ENCODE data around the gene DEPP1.

Gene DEPP1

DNA sequence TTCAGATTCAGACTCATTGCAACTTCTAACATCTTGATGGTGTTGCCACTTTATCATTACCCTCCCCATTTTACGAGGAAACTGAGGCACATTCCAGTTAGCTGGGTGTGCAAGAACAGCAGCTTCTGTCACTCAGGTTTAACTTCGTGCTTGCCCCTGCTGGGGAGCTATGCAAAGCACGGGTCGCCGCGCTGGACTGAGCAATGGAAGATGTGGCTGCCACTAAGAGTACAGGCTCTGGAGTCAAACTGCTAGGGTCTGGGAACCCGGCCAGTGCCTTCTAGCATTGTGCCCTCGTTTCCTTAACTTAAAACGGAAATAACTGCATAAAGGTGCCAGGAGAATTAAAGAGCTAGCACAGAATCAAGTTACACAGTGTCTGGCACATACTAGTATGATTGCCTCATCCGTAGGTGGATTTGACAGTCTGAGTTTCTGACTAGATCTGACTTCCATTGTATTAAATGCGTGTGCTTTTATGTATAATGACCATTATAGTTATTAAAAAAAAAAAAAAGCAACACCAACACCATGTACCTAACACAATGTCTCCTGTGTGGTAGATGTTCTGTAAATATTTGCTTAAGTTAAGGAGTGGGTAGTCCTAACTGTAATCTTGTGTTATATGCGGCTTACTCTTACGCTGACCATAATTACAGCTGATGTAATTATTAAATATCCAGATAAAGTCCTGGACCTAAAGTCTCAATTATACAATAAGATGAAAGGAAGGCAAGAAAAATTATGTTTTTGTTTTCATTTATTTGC lies 23.0 kb upstream of the DEPP1 start:
- TF ChIP-seq SIN3A (IDR thresholded peaks at IDR 0.05; ENCODE audit: borderline replicate concordance, insufficient read depth, low read length): no peak
- TF ChIP-seq POLR2AphosphoS5 (IDR thresholded peaks at IDR 0.05; ENCODE audit: low read depth, low read length): no peak
- TF ChIP-seq, protein P1, sequence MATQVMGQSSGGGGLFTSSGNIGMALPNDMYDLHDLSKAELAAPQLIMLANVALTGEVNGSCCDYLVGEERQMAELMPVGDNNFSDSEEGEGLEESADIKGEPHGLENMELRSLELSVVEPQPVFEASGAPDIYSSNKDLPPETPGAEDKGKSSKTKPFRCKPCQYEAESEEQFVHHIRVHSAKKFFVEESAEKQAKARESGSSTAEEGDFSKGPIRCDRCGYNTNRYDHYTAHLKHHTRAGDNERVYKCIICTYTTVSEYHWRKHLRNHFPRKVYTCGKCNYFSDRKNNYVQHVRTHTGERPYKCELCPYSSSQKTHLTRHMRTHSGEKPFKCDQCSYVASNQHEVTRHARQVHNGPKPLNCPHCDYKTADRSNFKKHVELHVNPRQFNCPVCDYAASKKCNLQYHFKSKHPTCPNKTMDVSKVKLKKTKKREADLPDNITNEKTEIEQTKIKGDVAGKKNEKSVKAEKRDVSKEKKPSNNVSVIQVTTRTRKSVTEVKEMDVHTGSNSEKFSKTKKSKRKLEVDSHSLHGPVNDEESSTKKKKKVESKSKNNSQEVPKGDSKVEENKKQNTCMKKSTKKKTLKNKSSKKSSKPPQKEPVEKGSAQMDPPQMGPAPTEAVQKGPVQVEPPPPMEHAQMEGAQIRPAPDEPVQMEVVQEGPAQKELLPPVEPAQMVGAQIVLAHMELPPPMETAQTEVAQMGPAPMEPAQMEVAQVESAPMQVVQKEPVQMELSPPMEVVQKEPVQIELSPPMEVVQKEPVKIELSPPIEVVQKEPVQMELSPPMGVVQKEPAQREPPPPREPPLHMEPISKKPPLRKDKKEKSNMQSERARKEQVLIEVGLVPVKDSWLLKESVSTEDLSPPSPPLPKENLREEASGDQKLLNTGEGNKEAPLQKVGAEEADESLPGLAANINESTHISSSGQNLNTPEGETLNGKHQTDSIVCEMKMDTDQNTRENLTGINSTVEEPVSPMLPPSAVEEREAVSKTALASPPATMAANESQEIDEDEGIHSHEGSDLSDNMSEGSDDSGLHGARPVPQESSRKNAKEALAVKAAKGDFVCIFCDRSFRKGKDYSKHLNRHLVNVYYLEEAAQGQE (IDR thresholded peaks at IDR 0.05; ENCODE audit: insufficient read depth in 1 of 2, low read depth in 2 of 2, low read length in 2 of 2): no peak
- no peak for TF ChIP-seq FOXP2 (optimal IDR thresholded peaks at IDR 0.05; ENCODE audit: borderline replicate concordance, extremely low read depth, extremely low read length, insufficient read depth)
- no peak for TF ChIP-seq TAF1 (IDR thresholded peaks at IDR 0.05; ENCODE audit: borderline replicate concordance, insufficient read depth, low read length)

DNA sequence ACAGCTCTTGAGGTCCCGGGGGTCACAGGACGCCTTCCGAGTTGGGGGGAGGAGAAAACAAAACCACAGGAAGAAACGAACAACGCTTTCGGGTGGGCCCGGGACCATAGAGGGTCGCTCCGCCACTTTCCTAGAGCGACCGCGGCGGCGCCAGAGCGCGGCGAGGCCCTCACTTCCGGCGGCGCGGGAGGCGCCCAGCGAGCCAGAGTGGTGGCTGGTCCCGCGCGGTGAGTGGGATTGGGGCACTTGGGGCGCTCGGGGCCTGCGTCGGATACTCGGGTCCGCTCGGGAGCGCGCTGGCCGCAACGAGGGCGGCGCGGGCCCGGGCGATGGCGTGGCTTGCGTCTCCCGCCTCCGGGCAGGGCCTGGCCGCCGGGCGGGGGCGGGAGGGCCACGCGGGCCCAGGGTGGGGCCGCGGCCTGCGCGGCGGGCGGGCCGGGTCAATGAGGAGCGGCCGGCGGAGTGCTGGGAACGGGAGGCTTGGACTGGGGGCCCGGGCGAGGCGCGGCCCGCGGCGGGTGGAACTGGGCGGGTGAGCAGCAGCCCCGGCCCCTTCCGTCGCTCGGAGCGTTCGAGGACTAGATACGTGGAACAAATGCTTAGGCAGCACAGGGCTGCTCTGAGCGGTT lies 22.3 kb upstream of the DEPP1 start, which contains the start of gene ZNF22:
Gene ZNF22, plus strand, starts transcription at position 172 of the 629 bp plus-strand sequence. CDS start 2,446 bp downstream, outside the sequence.
- TF ChIP-seq TAF1 (IDR thresholded peaks at IDR 0.05; ENCODE audit: borderline replicate concordance, insufficient read depth, low read length) (peak; percentile 85; the same call in 1 of the 2 replicates), SIN3A (IDR thresholded peaks at IDR 0.05; ENCODE audit: borderline replicate concordance, insufficient read depth, low read length) (peak; percentile 74; the same call in 1 of the 2 replicates), POLR2AphosphoS5 (IDR thresholded peaks at IDR 0.05; ENCODE audit: low read depth, low read length) (peak; percentile 67), FOXP2 (optimal IDR thresholded peaks at IDR 0.05; ENCODE audit: borderline replicate concordance, extremely low read depth, extremely low read length, insufficient read depth) (peak; percentile 70)
- TF ChIP-seq, protein P1 (IDR thresholded peaks at IDR 0.05; ENCODE audit: insufficient read depth in 1 of 2, low read depth in 2 of 2, low read length in 2 of 2): peak in 1 of 2 experiments; percentile 53; a peak in 1 of 4 replicates

DNA sequence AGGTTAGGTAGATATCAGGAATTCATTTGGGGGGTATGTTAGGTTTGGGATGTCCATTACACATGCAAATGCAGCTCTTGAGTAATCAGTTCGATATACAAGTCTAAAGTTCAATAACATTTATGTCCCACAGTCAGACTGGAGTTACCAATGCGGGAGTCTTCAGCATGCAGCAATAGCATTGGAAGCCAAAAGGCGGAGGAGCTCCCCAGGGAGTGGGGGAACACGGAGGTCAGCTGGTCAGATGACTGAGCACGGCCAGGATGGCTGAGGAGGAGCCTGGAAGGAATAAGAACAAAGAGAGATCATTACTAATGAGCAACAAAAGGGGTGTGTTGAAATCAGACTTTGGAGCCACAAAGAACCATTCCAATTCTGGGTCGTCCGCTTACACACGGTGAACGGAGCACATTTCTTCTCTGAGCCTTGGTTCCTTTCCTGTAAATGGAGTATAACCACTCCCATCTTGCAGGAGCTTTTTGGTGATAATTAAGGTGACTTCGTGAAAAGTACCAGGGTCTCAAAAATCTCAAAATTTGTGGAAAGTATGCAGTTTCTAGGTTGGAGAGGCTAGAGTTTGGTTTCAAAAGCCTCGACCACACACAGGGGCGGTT lies 21.6 kb upstream of the DEPP1 start:
- TF ChIP-seq FOXP2 (optimal IDR thresholded peaks at IDR 0.05; ENCODE audit: borderline replicate concordance, extremely low read depth, extremely low read length, insufficient read depth): no peak
- no peak for TF ChIP-seq POLR2AphosphoS5 (IDR thresholded peaks at IDR 0.05; ENCODE audit: low read depth, low read length)
- no peak for TF ChIP-seq TAF1 (IDR thresholded peaks at IDR 0.05; ENCODE audit: borderline replicate concordance, insufficient read depth, low read length)
- TF ChIP-seq, protein P1 (IDR thresholded peaks at IDR 0.05; ENCODE audit: insufficient read depth in 1 of 2, low read depth in 2 of 2, low read length in 2 of 2): no peak
- TF ChIP-seq SIN3A (IDR thresholded peaks at IDR 0.05; ENCODE audit: borderline replicate concordance, insufficient read depth, low read length): no peak

DNA sequence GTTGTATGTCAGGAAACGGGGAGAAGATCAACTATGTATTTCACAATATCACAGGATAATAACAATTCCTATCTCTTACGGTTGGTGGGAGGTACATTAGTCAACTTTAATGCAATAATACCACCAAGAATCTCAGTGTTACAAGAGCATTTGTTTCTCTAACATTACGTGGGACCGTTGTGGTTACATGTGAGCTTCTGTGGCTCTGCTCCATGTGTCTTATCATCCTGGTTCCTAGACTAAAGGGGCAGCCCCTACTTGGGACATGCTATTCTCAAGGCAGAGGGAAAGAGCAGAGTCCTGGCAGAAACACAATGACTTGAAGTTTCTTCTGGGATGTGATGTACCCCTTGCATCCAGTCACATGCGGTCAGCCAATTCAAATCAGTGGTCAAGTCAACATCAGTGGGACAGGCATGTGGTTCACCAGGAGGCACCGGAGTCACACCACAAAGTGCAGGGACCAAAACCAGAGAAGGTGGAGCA lies 19.6 kb upstream of the DEPP1 start:
- no peak for TF ChIP-seq TAF1 (IDR thresholded peaks at IDR 0.05; ENCODE audit: borderline replicate concordance, insufficient read depth, low read length)
- TF ChIP-seq SIN3A (IDR thresholded peaks at IDR 0.05; ENCODE audit: borderline replicate concordance, insufficient read depth, low read length): no peak
- TF ChIP-seq FOXP2 (optimal IDR thresholded peaks at IDR 0.05; ENCODE audit: borderline replicate concordance, extremely low read depth, extremely low read length, insufficient read depth): no peak
- TF ChIP-seq POLR2AphosphoS5 (IDR thresholded peaks at IDR 0.05; ENCODE audit: low read depth, low read length): no peak
- TF ChIP-seq, protein P1 (IDR thresholded peaks at IDR 0.05; ENCODE audit: insufficient read depth in 1 of 2, low read depth in 2 of 2, low read length in 2 of 2): no peak
